K562 (cell line): ENCODE data around the gene MYLK3. TPM values are rescaled to one million over a fixed set of nuclear protein-coding genes. Genes with fewer than 3 reads are reported as not detected.

Source experiments
- BRD4 ChIP-seq: fragments of 200-600 bp; sonication (generic); IDR thresholded peaks from 2 replicates; pipeline ENCODE4 v1.6.1; 2017; ENCODE audit warnings: inconsistent platforms
- CBX2 ChIP-seq: fragments of 200-600 bp; sonication (generic); IDR thresholded peaks from one replicate; pipeline ENCODE4 v1.6.1; 2012; ENCODE audit warnings: mild to moderate bottlenecking, low read length, inconsistent platforms; ENCODE audit not compliant: insufficient read depth, poor library complexity, severe bottlenecking
- E2F3 ChIP-seq: fragments of 250-450 bp; sonication (Bioruptor Pico); IDR thresholded peaks from 2 replicates; pipeline ENCODE4 v1.4.0; 2020; ENCODE audit warnings: mild to moderate bottlenecking
- ELF1 ChIP-seq: fragments of 200-800 bp; sonication (Bioruptor generic); IDR thresholded peaks from 2 replicates; pipeline ENCODE4 v1.6.1; 2016; ENCODE audit warnings: missing genetic modification characterization, missing compliant biosample characterization
- ELF4 ChIP-seq: fragments of 450-650 bp; formaldehyde crosslinking; IDR thresholded peaks from 2 replicates; pipeline ENCODE4 v1.4.0; 2022; ENCODE audit warnings: missing genetic modification characterization
- FOXA3 ChIP-seq, 2 experiments: fragments of 450-650 bp in 1 of 2; sonication (generic) in 1 of 2; formaldehyde crosslinking; IDR thresholded peaks in 1 of 2; conservative IDR thresholded peaks in 1 of 2; 2 replicates each; pipeline versions ENCODE4 v1.4.0 to v1.8.0; 2020 to 2022; ENCODE audit warnings: mild to moderate bottlenecking in 2 of 2, missing genetic modification reagents in 1 of 2
- HDAC1 ChIP-seq, 2 experiments: fragments of 450-650 bp; IDR thresholded peaks; 2 replicates each; pipeline ENCODE4 v1.6.1; 2016 to 2017; ENCODE audit warnings: inconsistent platforms in 1 of 2, mild to moderate bottlenecking in 1 of 2, moderate library complexity in 1 of 2
- HDAC3 ChIP-seq: fragments of 450-650 bp; IDR thresholded peaks from 2 replicates; pipeline ENCODE4 v1.6.1; 2018; ENCODE audit warnings: borderline replicate concordance, mild to moderate bottlenecking, moderate library complexity; ENCODE audit not compliant: partially characterized antibody
- JUND ChIP-seq, 2 experiments: IDR thresholded peaks; 2 replicates in 1 of 2; 3 replicates in 1 of 2; pipeline ENCODE4 v1.6.1; 2011; ENCODE audit warnings: borderline replicate concordance in 2 of 2, low read depth in 2 of 2, low read length in 2 of 2, improper control_type of control experiment in 1 of 2, missing biosample characterization in 1 of 2, missing genetic modification characterization in 1 of 2, missing genetic modification reagents in 1 of 2
- MCM7 ChIP-seq, 2 experiments: fragments of 450-650 bp; IDR thresholded peaks; 2 replicates each; pipeline ENCODE4 v1.6.1; 2016 to 2018
- NFYB ChIP-seq: IDR thresholded peaks from 2 replicates; pipeline ENCODE4 v1.6.1; 2011; ENCODE audit warnings: mild to moderate bottlenecking, moderate library complexity; ENCODE audit not compliant: insufficient read length; ENCODE audit errors: extremely low read depth
- NR2C2 ChIP-seq, 2 experiments: fragments of 200-800 bp in 1 of 2; sonication (Bioruptor generic) in 1 of 2; sonication (generic) in 1 of 2; formaldehyde crosslinking in 1 of 2; IDR thresholded peaks; 2 replicates each; pipeline versions ENCODE4 v1.6.1 to v1.8.0; 2016 to 2022; ENCODE audit warnings: mild to moderate bottlenecking in 1 of 2, missing compliant biosample characterization in 1 of 2, missing genetic modification characterization in 1 of 2, missing genetic modification reagents in 1 of 2
- PHB2 ChIP-seq: fragments of 450-650 bp; IDR thresholded peaks from 2 replicates; pipeline ENCODE4 v1.6.1; 2017; ENCODE audit warnings: low read depth
- PRMT5 ChIP-seq: sonication (generic); formaldehyde crosslinking; IDR thresholded peaks from 2 replicates; pipeline ENCODE4 v1.5.0; 2020; ENCODE audit warnings: missing genetic modification reagents
- PURB ChIP-seq: sonication (generic); formaldehyde crosslinking; IDR thresholded peaks from 2 replicates; pipeline ENCODE4 v1.9.0; 2021; ENCODE audit warnings: low read depth, mild to moderate bottlenecking, missing genetic modification reagents
- SIRT6 ChIP-seq: IDR thresholded peaks from one replicate; pipeline ENCODE4 v1.6.1; 2012; ENCODE audit warnings: low read depth, mild to moderate bottlenecking, control low read depth, inconsistent platforms, low read length, moderate library complexity
- SRF ChIP-seq, 2 experiments: fragments of 250-450, 450-650 bp in 1 of 2; sonication (Bioruptor Pico) in 1 of 2; sonication (generic) in 1 of 2; formaldehyde crosslinking; IDR thresholded peaks; 2 replicates each; pipeline versions ENCODE4 v1.5.0 to v1.5.1; 2020 to 2022; ENCODE audit warnings: mild to moderate bottlenecking in 1 of 2, missing genetic modification reagents in 1 of 2
- TAF15 ChIP-seq: fragments of 200-400 bp; formaldehyde crosslinking; IDR thresholded peaks from 2 replicates; pipeline ENCODE4 v1.6.1; 2017; ENCODE audit warnings: mild to moderate bottlenecking, low read depth, low read length, moderate library complexity
- THAP7 ChIP-seq: fragments of 250-450 bp; sonication (Bioruptor Pico); IDR thresholded peaks from 2 replicates; pipeline ENCODE4 v1.5.0; 2021
- YY1 ChIP-seq, 3 experiments: IDR thresholded peaks; 2 replicates each; pipeline ENCODE4 v1.6.1; 2011; ENCODE audit warnings: low read length in 2 of 3, mild to moderate bottlenecking in 2 of 3, moderate library complexity in 2 of 3, borderline replicate concordance in 1 of 3, control low read depth in 1 of 3, low read depth in 1 of 3; ENCODE audit not compliant: insufficient read depth in 3 of 3, insufficient replicate concordance in 2 of 3, control insufficient read depth in 1 of 3, insufficient read length in 1 of 3; ENCODE audit errors: extremely low read depth in 1 of 3
- ZBTB8A ChIP-seq: fragments of 450-650 bp; IDR thresholded peaks from 2 replicates; pipeline ENCODE4 v1.6.1; 2018; ENCODE audit warnings: mild to moderate bottlenecking, moderate library complexity; ENCODE audit not compliant: partially characterized antibody
- ZFPM2 ChIP-seq: fragments of 250-450 bp; sonication (Bioruptor Pico); IDR thresholded peaks from 2 replicates; pipeline ENCODE4 v1.5.1; 2022; ENCODE audit warnings: mild to moderate bottlenecking
- ZNF121 ChIP-seq: sonication (generic); formaldehyde crosslinking; conservative IDR thresholded peaks from 2 replicates; pipeline ENCODE4 v1.8.0; 2022; ENCODE audit warnings: missing genetic modification reagents
- ZNF253 ChIP-seq: fragments of 250-450 bp; sonication (Bioruptor Pico); conservative IDR thresholded peaks from 2 replicates; pipeline ENCODE4 v1.6.1; 2021; ENCODE audit warnings: mild to moderate bottlenecking
- ZNF830 ChIP-seq: fragments of 250-450 bp; sonication (Bioruptor Pico); IDR thresholded peaks from 2 replicates; pipeline ENCODE4 v1.5.0; 2021; ENCODE audit warnings: mild to moderate bottlenecking
- polyA plus RNA-seq, 8 experiments: library from polyadenylated mRNA; depleted of rRNA in 4 of 8; stranded (reverse) in 5 of 8; unstranded in 3 of 8; fragments of >200 nt; fragmentation: Nextera tagmentation in 2 of 8; fragmentation: Illumina TruSeq in 1 of 8; extraction: Ambion mirVana in 2 of 8; extraction: Trizol in 1 of 8; gene quantifications; 2 replicates each; pipeline versions ENCODE4 v1.2.1 to v1.2.3, GENCODE V29; 2011 to 2014; ENCODE audit warnings: inconsistent platforms in 1 of 8, missing spikeins in 1 of 8
- total RNA-seq, 7 experiments: library from RNA; depleted of rRNA in 6 of 7; stranded (reverse); fragments of >200 nt in 6 of 7; fragmentation: Illumina TruSeq in 2 of 7; extraction: Trizol in 2 of 7; gene quantifications; 2 replicates each; pipeline versions ENCODE4 v1.2.1 to v1.2.3, GENCODE V29; 2011 to 2021; ENCODE audit warnings: low replicate concordance in 1 of 7
- TF ChIP-seq, protein P1 (sequence below): fragments of 450-650 bp; IDR thresholded peaks from 2 replicates; pipeline ENCODE4 v1.6.1; 2016; ENCODE audit warnings: antibody characterized with exemption

Gene MYLK3
- total and polyA plus RNA-seq, 9 of the 15 experiments (the other 6 are each of a cell fraction or from before 2014, with no cell fraction given) = 0.69 to 10.7 (median 4.7) TPM

- TF ChIP-seq THAP7 (CRISPR knock-in tag) (no peak), JUND (IDR thresholded peaks at IDR 0.05; ENCODE audit: borderline replicate concordance, low read depth, low read length) (no peak), JUND (tag; IDR thresholded peaks at IDR 0.05; ENCODE audit: borderline replicate concordance, low read depth, low read length) (no peak; the same call in 2 of the 3 replicates), ZNF830 (CRISPR knock-in tag) (no peak), ZNF253 (no peak), MCM7 (IDR thresholded peaks at IDR 0.05) (no peak), PRMT5 (no peak), ZFPM2 (no peak), ELF1 (tag) (no peak), PURB (CRISPR knock-in tag) (no peak), SIRT6 (no peak), CBX2 (no peak), FOXA3 (CRISPR knock-in tag; conservative IDR thresholded peaks at IDR 0.05 in 1 of 2, IDR thresholded peaks at IDR 0.05 in 1 of 2) (no peak), PHB2 (no peak), BRD4 (no peak), YY1 (IDR thresholded peaks at IDR 0.05; ENCODE audit: borderline replicate concordance in 1 of 3, control insufficient read depth in 1 of 3, extremely low read depth in 1 of 3, insufficient read depth in 3 of 3, insufficient read length in 1 of 3, insufficient replicate concordance in 2 of 3, low read depth in 1 of 3, low read length in 2 of 3) (peak in 2 of 3 experiments; percentile 28 to 40), ELF4 (CRISPR knock-in tag) (no peak), TAF15 (no peak), HDAC3 (no peak), E2F3 (CRISPR knock-in tag) (peak; percentile 59; the same call in 1 of the 2 replicates), SRF (CRISPR knock-in tag; IDR thresholded peaks at IDR 0.05) (no peak), HDAC1 (IDR thresholded peaks at IDR 0.05) (peak; percentile 21 to 94; a peak in 3 of 4 replicates), ZNF121 (CRISPR knock-in tag) (no peak), ZBTB8A (no peak), NR2C2 (CRISPR knock-in tag; IDR thresholded peaks at IDR 0.05) (no peak), NR2C2 (tag; IDR thresholded peaks at IDR 0.05) (no peak), NFYB (peak; percentile 84)
- TF ChIP-seq, protein P1, sequence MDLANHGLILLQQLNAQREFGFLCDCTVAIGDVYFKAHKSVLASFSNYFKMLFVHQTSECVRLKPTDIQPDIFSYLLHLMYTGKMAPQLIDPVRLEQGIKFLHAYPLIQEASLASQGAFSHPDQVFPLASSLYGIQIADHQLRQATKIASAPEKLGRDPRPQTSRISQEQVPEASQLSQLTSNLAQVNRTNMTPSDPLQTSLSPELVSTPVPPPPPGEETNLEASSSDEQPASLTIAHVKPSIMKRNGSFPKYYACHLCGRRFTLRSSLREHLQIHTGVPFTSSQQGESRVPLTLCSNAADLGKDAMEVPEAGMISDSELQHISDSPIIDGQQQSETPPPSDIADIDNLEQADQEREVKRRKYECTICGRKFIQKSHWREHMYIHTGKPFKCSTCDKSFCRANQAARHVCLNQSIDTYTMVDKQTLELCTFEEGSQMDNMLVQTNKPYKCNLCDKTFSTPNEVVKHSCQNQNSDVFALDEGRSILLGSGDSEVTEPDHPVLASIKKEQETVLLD = peak; percentile 97
Observed at GRCh38 chr16:46689365-46690280, 58.5 kb downstream of the MYLK3 start, which contains the start of gene ORC6 (continued).
